BLaER1 treated with 17β-estradiol and CSF1 and Interleukin-3, amounts not matched to agents 10 nM and 100 nM (cell line): Measurements from ENCODE around the gene EXOSC7.

Source experiments
- H3K27ac ChIP-seq, 11 experiments: shearing (Covaris generic); formaldehyde crosslinking; 2 replicates each; pipeline ENCODE4 v1.8.1; 2022
- H3K27me3 ChIP-seq, 11 experiments: shearing (Covaris generic); formaldehyde crosslinking; 2 replicates each; pipeline ENCODE4 v1.8.1; 2022
- H3K36me3 ChIP-seq, 11 experiments: shearing (Covaris generic); formaldehyde crosslinking; 2 replicates each; pipeline ENCODE4 v1.8.1; 2022
- H3K4me1 ChIP-seq, 10 experiments: shearing (Covaris generic); formaldehyde crosslinking; 2 replicates each; pipeline ENCODE4 v1.8.1; 2022
- H3K4me2 ChIP-seq, 11 experiments: shearing (Covaris generic); formaldehyde crosslinking; 2 replicates each; pipeline ENCODE4 v1.8.1; 2022
- H3K4me3 ChIP-seq, 10 experiments: shearing (Covaris generic); formaldehyde crosslinking; 2 replicates each; pipeline ENCODE4 v1.8.1; 2022
- H3K9ac ChIP-seq, 11 experiments: shearing (Covaris generic); formaldehyde crosslinking; 2 replicates each; pipeline ENCODE4 v1.8.1; 2022
- H3K9me3 ChIP-seq, 11 experiments: shearing (Covaris generic); formaldehyde crosslinking; replicated peaks in 1 of 11; 2 replicates each; pipeline ENCODE4 v1.8.1; 2022
- H4K20me1 ChIP-seq, 11 experiments: shearing (Covaris generic); formaldehyde crosslinking; 2 replicates each; pipeline ENCODE4 v1.8.1; 2022
- Cebpa-rat ChIP-seq, 11 experiments: shearing (Covaris generic); IDR thresholded peaks; 2 replicates each; pipeline ENCODE4 v1.8.1; 2022

The EXOSC7 gene

GRCh38 chr3:44976002-44976815 is at the start of gene EXOSC7, which contains the start of gene ZDHHC3:
Gene EXOSC7 (plus strand): TSS chr3:44976244. CDS start chr3:44976278, 34 bp downstream.
Gene ZDHHC3 (minus strand): TSS chr3:44976174. CDS start chr3:44959436, 16,738 bp downstream.
- Histone ChIP-seq H3K36me3 (peaks cover 0 to 57% (median 14%) of the 10 kb centered on the region in 11 experiments; a peak in 12 of 22 replicates), H3K9me3 (no peaks in the 10 kb centered on the region), H3K9ac (peak within 1 kb of the TSS; percentile 90 to 97 (median 91)), H3K27ac (peak within 1 kb of the TSS; percentile 75 to 93 (median 88)), H4K20me1 (peaks cover 3 to 75% (median 30%) of the 10 kb centered on the region in 11 experiments; a peak in 18 of 22 replicates), H3K27me3 (no peaks in the 10 kb centered on the region), H3K4me3 (peak within 1 kb of the TSS; percentile 90 to 98 (median 95)), H3K4me1 (peaks cover 30 to 66% (median 46%) of the 10 kb centered on the region in 10 experiments), H3K4me2 (peak within 1 kb of the TSS; percentile 93 to 99 (median 96))
- TF ChIP-seq Cebpa-rat (IDR thresholded peaks at IDR 0.05), result no peak

DNA sequence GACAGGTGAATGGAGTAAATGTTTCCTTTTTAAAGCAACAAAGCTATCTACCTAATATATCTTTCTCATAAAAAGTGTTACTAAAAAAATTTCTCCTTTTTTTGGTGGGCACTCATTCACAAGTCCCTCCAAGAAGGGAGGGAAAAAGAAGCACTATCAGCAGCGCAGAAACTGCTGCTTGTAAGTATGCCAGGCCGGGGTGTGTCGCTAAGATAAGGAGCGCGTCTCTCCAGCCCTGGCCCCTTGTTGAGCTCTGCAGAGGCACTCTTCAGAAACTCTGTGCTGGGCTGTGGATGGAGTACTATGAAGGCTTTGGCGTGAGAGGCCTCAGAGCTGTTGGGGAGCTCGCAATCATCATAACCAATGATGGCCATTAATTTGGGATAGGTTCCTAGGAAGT is 49.1 kb upstream of the EXOSC7 start:
- no peaks in the 10 kb centered on the region for H3K9me3 ChIP-seq
- H3K4me3 ChIP-seq, result no peak overlapping the region
- H3K36me3 ChIP-seq, result peaks cover 77 to 98% (median 95%) of the 10 kb centered on the region in 11 experiments
- 0 out of 22 replicates have a peak, but pooled peaks cover 0 to 9% (median 0%) of the 10 kb centered on the region in 11 experiments for H4K20me1 ChIP-seq
- H3K4me2 ChIP-seq, result no peak overlapping the region
- no peak for TF ChIP-seq Cebpa-rat (IDR thresholded peaks at IDR 0.05)
- no peak overlapping the region for H3K27ac ChIP-seq
- H3K9ac ChIP-seq, result no peak overlapping the region
- H3K27me3 ChIP-seq, result no peaks in the 10 kb centered on the region
- H3K4me1 ChIP-seq, result no peaks in the 10 kb centered on the region

DNA sequence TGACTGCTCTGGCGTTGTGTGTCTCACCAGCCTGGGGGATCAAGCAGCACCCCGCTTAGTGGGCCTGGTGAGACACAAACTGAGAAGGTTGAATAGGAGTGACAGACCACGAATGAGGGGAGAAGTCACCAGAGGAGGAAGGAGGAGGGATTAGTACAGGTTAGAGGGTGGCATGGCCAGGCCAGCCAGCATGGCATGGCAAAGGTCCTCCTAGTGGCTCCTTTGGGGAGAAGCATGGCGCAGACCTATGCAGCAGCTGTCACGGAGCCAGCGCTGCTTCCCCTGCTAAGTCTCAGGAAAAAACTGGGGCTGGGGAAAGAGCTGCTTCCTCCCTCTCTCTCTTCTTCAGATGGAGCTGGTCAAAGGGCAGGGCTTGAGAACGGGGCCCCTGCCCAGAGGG is 48.7 kb upstream of the EXOSC7 start:
- Histone ChIP-seq H3K9me3 (no peaks in the 10 kb centered on the region), H3K4me3 (no peak overlapping the region), H3K36me3 (peaks cover 77 to 98% (median 95%) of the 10 kb centered on the region in 11 experiments), H3K27me3 (no peaks in the 10 kb centered on the region), H3K9ac (no peak overlapping the region), H3K27ac (no peak overlapping the region), H3K4me1 (no peaks in the 10 kb centered on the region), H3K4me2 (no peak overlapping the region), H4K20me1 (0 out of 22 replicates have a peak, but pooled peaks cover 0 to 9% (median 0%) of the 10 kb centered on the region in 11 experiments)
- no peak for TF ChIP-seq Cebpa-rat (IDR thresholded peaks at IDR 0.05)

DNA sequence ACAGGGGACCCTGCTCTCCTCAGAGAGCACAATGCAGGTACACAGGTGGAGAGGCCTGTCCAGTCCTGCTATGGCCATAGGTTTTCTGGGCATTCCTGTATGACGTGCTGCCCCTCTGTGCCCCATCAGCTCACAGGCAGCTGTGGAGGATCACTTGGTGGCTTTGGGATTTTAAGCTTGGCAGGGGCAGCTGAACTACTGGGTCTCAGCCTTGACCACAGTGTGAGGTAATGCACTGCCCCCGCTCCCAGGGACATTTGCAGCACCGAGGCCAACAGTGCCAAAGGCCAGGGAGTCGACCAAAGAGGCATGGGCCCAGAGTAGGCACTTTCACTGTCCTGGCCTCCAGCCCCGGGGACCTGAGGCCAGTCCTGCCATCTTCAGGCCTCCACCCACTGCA is 46.3 kb upstream of the EXOSC7 start:
- Histone ChIP-seq H3K36me3 (peaks cover 94 to 100% (median 100%) of the 10 kb centered on the region in 11 experiments), H4K20me1 (peaks cover 0 to 9% (median 0%) of the 10 kb centered on the region in 11 experiments; a peak in 2 of 22 replicates), H3K4me2 (no peak overlapping the region), H3K4me1 (peaks cover 0 to 10% (median 6%) of the 10 kb centered on the region in 10 experiments; a peak in 7 of 20 replicates), H3K27me3 (no peaks in the 10 kb centered on the region), H3K9ac (no peak overlapping the region), H3K4me3 (no peak overlapping the region), H3K27ac (no peak overlapping the region), H3K9me3 (no peaks in the 10 kb centered on the region)
- TF ChIP-seq Cebpa-rat (IDR thresholded peaks at IDR 0.05), result no peak

DNA sequence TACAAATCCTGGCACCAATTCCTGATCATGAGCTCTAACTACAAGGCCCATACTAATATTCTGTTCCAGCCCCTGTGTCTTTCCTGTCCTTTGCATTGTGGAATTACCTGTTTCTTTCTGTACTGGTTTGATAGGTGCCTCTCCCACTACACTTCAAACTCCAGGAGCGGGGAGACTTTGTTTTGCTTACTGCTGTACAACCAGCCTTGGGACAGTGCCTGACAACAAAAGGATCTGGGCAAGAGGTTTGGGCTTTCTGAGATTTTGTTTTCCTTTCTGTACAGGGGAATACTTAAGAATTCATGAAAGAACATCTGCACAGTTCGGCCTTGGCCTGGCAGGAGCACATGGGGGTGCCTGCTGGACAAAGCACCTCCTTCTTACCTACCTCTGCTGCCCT is 45.1 kb upstream of the EXOSC7 start:
- no peaks in the 10 kb centered on the region for H3K27me3 ChIP-seq
- H3K4me1 ChIP-seq, result peaks cover 0 to 10% (median 6%) of the 10 kb centered on the region in 10 experiments; a peak in 7 of 20 replicates
- H3K9ac ChIP-seq, result no peak overlapping the region
- peaks cover 98 to 100% (median 100%) of the 10 kb centered on the region in 11 experiments for H3K36me3 ChIP-seq
- no peak overlapping the region for H3K4me3 ChIP-seq
- no peaks in the 10 kb centered on the region for H3K9me3 ChIP-seq
- no peak overlapping the region for H3K4me2 ChIP-seq
- TF ChIP-seq Cebpa-rat (IDR thresholded peaks at IDR 0.05), result no peak
- peaks cover 0 to 18% (median 0%) of the 10 kb centered on the region in 11 experiments; a peak in 3 of 22 replicates for H4K20me1 ChIP-seq
- H3K27ac ChIP-seq, result no peak overlapping the region

GRCh38 chr3:44931791-44932190 is 44.3 kb upstream of the EXOSC7 start:
- Histone ChIP-seq H3K9me3 (no peaks in the 10 kb centered on the region), H3K27me3 (no peaks in the 10 kb centered on the region), H3K4me1 (peaks cover 0 to 10% (median 6%) of the 10 kb centered on the region in 10 experiments; a peak in 7 of 20 replicates), H3K9ac (no peak overlapping the region), H3K4me2 (no peak overlapping the region), H3K4me3 (no peak overlapping the region), H3K27ac (no peak overlapping the region), H3K36me3 (peaks cover 98 to 100% (median 100%) of the 10 kb centered on the region in 11 experiments), H4K20me1 (peaks cover 0 to 18% (median 0%) of the 10 kb centered on the region in 11 experiments; a peak in 3 of 22 replicates)
- TF ChIP-seq Cebpa-rat (IDR thresholded peaks at IDR 0.05), result no peak

GRCh38 chr3:44932271-44932670 is 43.8 kb upstream of the EXOSC7 start:
- Histone ChIP-seq H3K4me2 (no peak overlapping the region), H3K27ac (no peak overlapping the region), H3K36me3 (peaks cover 98 to 100% (median 100%) of the 10 kb centered on the region in 11 experiments), H4K20me1 (peaks cover 0 to 21% (median 0%) of the 10 kb centered on the region in 11 experiments; a peak in 3 of 22 replicates), H3K4me1 (peaks cover 0 to 10% (median 6%) of the 10 kb centered on the region in 10 experiments; a peak in 7 of 20 replicates), H3K9ac (no peak overlapping the region), H3K4me3 (no peak overlapping the region), H3K27me3 (no peaks in the 10 kb centered on the region), H3K9me3 (no peaks in the 10 kb centered on the region)
- no peak for TF ChIP-seq Cebpa-rat (IDR thresholded peaks at IDR 0.05)

- Histone ChIP-seq H3K27ac (peak overlapping the region in 3 of 11 experiments; percentile 2 to 14 (median 13); a peak in 2 of 22 replicates), H3K4me3 (no peak overlapping the region), H4K20me1 (peaks cover 0 to 31% (median 0%) of the 10 kb centered on the region in 11 experiments; a peak in 3 of 22 replicates), H3K36me3 (peaks cover 98 to 100% (median 100%) of the 10 kb centered on the region in 11 experiments), H3K4me1 (peaks cover 0 to 10% (median 6%) of the 10 kb centered on the region in 10 experiments; a peak in 7 of 20 replicates), H3K27me3 (no peaks in the 10 kb centered on the region), H3K9me3 (no peaks in the 10 kb centered on the region), H3K4me2 (peak overlapping the region in 5 of 11 experiments; percentile 3 to 27 (median 18); a peak in 7 of 22 replicates), H3K9ac (no peak overlapping the region)
- TF ChIP-seq Cebpa-rat (IDR thresholded peaks at IDR 0.05), result no peak
Observed at GRCh38 chr3:44932986-44933944, 42.8 kb upstream of the EXOSC7 start.
